Islet of Langerhans (tissue), 1 donor: ENCODE measurements around the gene MBD2.
"Not testable (repeated sequence)": the region's sequence is repeated elsewhere in the genome, so short reads cannot be mapped to it uniquely, and the experiment has no call there.

Experiments used
- FAIRE-seq: peaks from one replicate; lab custom pipeline; 2011; peaks lifted over from hg19 to GRCh38; lab: Jason Lieb, UNC

Gene MBD2, protein sequence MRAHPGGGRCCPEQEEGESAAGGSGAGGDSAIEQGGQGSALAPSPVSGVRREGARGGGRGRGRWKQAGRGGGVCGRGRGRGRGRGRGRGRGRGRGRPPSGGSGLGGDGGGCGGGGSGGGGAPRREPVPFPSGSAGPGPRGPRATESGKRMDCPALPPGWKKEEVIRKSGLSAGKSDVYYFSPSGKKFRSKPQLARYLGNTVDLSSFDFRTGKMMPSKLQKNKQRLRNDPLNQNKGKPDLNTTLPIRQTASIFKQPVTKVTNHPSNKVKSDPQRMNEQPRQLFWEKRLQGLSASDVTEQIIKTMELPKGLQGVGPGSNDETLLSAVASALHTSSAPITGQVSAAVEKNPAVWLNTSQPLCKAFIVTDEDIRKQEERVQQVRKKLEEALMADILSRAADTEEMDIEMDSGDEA

DNA sequence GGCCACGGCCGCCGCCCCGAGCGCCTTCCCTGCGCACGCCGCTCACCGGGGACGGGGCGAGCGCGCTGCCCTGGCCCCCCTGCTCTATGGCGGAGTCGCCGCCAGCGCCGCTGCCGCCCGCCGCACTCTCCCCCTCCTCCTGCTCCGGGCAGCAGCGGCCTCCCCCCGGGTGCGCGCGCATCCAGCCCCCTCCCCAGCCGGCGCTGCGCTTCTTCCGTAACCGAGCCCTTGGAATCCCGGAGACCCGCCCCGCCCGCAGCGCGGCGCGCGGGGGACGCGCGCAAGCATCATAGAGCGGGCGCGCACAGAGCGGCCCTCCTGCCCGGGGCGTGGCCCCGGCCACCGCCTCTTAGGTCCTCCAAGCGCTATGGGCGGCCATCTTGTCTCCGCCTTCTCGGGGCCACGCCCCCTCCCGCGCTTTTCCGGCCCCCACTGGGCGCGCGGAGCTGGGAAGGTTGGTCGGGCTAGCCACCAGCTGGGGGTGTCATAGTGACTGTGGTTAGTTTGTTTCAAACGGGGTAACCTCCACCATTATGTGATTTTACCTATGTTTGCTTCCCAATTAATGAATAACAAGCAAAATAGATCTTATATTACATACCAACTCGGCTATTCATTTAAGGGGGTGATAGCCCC, at the start of gene MBD2:
MBD2 (minus strand) TSS at position 291 of the 636 bp plus-strand sequence; CDS start at position 181, 110 bp downstream.
- FAIRE-seq = no peak

- FAIRE-seq = peak; percentile 96
Measured at GRCh38 chr18:54269893-54270844, 45.7 kb upstream of the MBD2 start.

GRCh38 chr18:54268751-54269150, 44.3 kb upstream of the MBD2 start:
- FAIRE-seq = peak; percentile 78

GRCh38 chr18:54267701-54268100, 43.2 kb upstream of the MBD2 start:
- no peak for FAIRE-seq

DNA sequence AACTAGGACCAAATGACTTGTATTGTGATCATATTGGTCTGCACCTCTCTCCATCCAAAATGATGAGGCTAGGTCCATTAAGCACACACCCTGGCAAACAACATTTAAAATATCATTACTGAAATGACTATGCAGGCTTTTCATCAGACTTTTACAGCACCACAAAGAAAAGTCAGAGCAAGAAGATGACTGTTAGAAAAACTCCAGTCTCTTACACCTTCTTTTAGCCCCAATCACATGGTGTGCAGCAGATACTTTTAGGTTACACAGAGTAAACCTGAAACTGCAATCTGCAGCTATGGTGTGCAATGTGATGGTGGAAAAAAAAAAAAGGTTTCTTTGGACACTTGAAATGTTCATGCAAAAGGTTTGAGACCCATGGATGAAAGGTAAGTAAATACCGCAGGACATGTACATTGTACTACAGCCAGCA, 39.5 kb upstream of the MBD2 start:
- no peak for FAIRE-seq

DNA sequence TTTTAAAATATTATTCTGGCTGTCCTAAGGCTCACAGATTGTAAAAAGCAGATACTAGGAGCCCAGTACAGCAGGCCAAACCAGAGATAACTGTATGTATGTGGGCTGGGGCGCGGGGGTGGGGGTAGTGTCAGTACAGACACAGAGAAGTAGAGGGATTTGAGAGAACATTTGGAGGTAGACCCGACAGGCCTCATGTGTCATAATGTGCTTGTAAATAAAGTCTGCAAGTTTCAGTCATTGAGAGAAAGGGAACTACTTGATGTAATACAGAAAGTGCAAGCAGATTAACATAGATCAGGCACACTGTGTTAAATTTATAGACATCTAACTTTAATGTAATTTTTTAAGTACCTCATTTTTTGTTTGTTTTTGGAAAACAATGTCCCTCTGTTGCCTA, 37.4 kb upstream of the MBD2 start:
- peak; percentile 9 for FAIRE-seq

DNA sequence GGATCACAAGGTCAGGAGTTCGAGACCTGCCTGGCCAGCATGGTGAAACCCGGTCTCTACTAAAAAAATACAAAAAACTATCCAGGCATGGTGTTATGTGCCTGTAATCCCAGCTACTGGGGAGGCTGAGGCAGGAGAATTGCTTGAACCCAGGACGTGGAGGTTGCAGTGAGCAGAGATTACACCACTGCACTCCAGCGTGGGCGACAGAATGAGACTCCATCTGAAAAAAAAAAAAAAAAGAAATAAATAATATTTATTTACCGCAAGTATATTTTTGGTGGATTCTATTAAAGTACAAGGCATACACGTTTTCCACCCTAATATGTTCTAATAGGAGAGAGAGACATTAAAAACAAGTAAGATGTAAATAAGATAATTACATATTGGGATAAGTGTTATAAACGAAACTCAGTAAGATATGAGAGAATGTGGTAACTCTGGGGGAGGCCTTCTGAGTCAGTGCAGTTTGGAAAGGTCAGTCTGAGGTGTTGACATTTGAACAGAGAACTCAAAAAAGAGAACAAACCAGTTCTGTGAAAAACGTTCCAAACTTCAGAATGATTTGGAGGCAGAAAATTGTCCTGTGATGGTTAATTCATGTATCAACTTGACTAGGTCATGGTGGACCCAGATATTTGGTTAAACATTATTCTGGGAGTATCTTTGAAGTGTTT, 36.1 kb upstream of the MBD2 start:
- no peak for FAIRE-seq

- FAIRE-seq = not testable (repeated sequence)
Measured at GRCh38 chr18:54257818-54258217, 33.3 kb upstream of the MBD2 start.

- no peak for FAIRE-seq
Measured at GRCh38 chr18:54257015-54257414, 32.5 kb upstream of the MBD2 start.

GRCh38 chr18:54255141-54255540, 30.7 kb upstream of the MBD2 start:
- no peak for FAIRE-seq

GRCh38 chr18:54254265-54254758, 29.8 kb upstream of the MBD2 start:
- FAIRE-seq = peak; percentile 73

DNA sequence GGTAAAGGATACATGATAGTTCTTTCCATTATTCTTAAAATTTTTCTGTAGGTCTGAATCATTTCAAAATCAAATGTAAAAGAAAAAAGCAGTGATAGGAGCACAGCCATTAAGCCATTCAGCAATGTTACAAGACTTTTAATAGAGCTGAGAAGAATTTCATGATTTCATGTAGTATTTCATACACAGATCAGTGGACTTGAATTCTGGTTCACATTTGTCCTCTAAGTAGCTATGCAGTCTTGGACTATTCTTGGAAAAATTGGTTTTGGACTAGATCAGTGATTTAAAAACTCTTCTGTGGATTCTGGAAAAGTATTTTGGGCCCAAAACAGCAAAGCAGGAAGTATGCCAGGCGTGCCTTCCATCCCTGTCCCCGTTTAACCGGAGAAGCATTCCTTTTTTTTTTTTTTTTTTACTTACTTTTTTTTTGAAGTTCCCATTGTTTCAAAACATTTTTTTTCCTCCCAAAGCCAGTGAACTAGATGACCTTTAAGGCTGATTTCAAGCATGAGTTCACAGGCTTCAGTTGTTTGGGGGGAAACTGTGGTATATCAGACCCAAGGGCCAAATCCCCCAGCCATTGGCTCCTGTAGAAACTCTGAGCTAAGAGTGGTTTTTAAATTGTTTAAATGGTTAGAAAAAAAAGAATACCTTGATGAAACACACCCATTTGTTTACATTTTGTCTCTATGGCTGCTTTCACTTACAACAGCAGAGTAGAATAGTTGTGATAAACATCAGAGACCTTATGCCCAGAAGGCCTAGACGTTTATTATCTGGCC, 27.3 kb upstream of the MBD2 start:
- FAIRE-seq = no peak

GRCh38 chr18:54250846-54251261, 26.4 kb upstream of the MBD2 start:
- no peak for FAIRE-seq

DNA sequence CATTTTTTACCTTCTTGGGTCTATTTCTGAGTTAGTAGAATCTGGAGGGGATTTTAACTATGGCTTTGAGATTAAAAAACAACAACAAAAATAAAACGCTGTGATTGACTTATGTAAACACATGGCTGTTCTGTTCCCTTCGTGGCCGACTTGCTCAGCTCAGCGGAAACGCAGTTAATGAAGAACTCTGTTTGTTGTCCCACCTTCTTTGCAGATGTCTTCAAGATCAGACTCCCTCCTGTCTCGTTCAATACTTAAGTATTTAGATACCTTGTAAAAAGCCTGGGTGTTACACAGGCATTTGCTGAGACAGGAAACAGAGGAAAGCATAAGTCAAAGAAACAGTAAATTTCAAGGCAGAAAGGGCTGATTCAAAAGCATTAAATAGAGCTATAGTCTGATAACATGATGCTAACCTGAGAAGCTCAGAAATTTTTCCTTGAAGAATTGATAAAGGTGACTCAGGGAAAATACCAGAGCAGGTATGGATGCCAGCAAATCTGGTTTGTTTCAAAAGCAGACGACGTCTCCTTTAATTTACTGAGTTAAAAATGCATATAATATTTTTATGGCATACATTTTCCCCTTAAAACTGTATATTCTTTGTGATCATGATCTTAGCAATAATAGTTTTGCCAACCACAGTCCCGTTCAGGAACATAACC, 23.2 kb upstream of the MBD2 start:
- FAIRE-seq = no peak

GRCh38 chr18:54242327-54242726, 17.9 kb upstream of the MBD2 start:
- no peak for FAIRE-seq

DNA sequence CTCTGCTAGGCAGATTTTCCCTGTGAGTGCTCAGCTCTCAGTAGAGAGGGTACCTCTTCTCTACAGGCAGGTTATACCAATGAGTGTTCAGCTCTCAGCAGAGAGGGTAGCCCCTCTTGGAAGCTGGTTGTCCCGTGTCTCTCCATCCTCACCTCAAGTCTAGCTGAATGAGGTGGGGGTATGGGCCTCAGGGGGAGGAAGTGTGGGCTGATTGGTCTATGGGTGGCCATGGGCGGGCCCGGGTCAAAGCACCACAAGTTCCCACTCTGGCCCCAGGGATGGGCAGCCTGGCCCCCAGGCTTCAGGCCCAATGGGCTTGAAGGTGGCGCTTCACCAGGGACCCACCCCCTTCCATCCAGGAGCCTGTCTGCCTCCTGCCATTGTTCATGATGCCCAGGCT, 17.0 kb upstream of the MBD2 start:
- no peak for FAIRE-seq

- FAIRE-seq = no peak
Measured at GRCh38 chr18:54240629-54241107, 16.2 kb upstream of the MBD2 start.

- FAIRE-seq = no peak
Measured at GRCh38 chr18:54239601-54240000, 15.1 kb upstream of the MBD2 start.

DNA sequence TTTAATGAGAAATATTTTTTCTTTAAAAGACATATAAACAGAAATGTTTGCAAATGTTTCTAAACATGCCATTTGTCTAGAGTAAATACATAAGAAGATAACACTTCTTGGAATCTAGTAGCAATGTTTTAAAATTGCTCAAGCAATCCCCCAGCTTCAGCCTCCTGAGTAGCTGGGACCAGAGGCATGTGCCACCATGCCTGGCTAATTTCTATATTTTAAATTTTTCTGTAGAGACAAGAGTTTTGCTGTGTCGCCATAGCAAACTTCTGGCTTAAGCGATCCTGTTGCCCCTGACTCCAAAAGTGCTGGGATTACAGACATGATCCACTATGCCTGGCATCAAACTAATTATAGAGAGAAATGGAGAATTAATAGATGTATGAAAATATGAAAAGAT, 14.6 kb upstream of the MBD2 start:
- FAIRE-seq = no peak
